SK-N-MC (cell line): ENCODE measurements around the gene TIGD2.

Experiments
- EZH2 ChIP-seq: fragments of 200-600 bp; sonication (generic); IDR thresholded peaks from one replicate; pipeline ENCODE4 v1.6.1; 2017; ENCODE audit warnings: antibody characterized with exemption
- POLR2AphosphoS5 ChIP-seq: IDR thresholded peaks from 2 replicates; pipeline ENCODE4 v1.6.1; 2012; ENCODE audit warnings: mild to moderate bottlenecking, low read depth, low read length, borderline replicate concordance

DNA sequence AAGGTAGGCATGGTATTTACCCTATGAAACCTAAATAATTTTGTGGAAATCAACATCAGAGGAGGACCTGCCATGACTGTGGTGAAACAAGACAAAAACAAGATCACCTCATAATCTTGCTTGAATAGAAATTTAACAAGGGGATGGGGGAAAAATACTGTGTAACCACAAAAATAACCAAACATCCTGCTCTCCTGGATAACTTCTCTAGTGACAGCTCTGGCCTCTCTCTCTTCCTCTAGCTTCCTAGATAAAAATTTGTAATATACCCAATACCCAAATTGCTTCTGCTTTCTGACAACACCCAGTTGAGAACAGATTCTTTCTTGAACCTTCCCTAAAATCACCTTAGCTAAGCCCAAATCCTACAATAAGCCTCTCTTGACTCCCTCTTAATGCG lies 11.9 kb upstream of the TIGD2 start:
- TF ChIP-seq POLR2AphosphoS5 = no peak
- no peak for TF ChIP-seq EZH2
